Effector memory CD4-positive, alpha-beta T cell (primary cell): ENCODE measurements around the gene NEU1.
A peak's percentile ranks its signal among the peaks of the same experiment; 100 is the strongest.
"Not testable (repeated sequence)": the region's sequence is repeated elsewhere in the genome, so short reads cannot be mapped to it uniquely, and the experiment has no call there.

Experiments
- DNase-seq, 3 donors: peaks; one replicate each; pipeline ENCODE4 v3.0.0-alpha.2; 2020
- H3K27ac ChIP-seq: 2 replicates; pipeline ENCODE4 v1.7.0; 2013; ENCODE audit warnings: mild to moderate bottlenecking, low read length, moderate library complexity; ENCODE audit not compliant: insufficient read depth, poor library complexity, severe bottlenecking
- H3K27me3 ChIP-seq: replicated peaks from 2 replicates; pipeline ENCODE4 v1.7.0; 2013; ENCODE audit warnings: mild to moderate bottlenecking, low read length; ENCODE audit not compliant: insufficient read depth, control insufficient read depth, poor library complexity, severe bottlenecking
- H3K36me3 ChIP-seq: 2 replicates; pipeline ENCODE4 v1.7.0; 2013; ENCODE audit warnings: mild to moderate bottlenecking, low read length, moderate library complexity; ENCODE audit not compliant: control insufficient read depth, insufficient read depth
- H3K4me1 ChIP-seq: 2 replicates; pipeline ENCODE4 v1.7.0; 2013; ENCODE audit warnings: low read length, mild to moderate bottlenecking; ENCODE audit not compliant: control insufficient read depth, insufficient read depth, poor library complexity, severe bottlenecking
- H3K4me3 ChIP-seq: 2 replicates; pipeline ENCODE4 v1.7.0; 2013; ENCODE audit warnings: low read length, low read depth, mild to moderate bottlenecking; ENCODE audit not compliant: insufficient read depth, poor library complexity, severe bottlenecking
- H3K9me3 ChIP-seq: 2 replicates; pipeline ENCODE4 v1.7.0; 2013; ENCODE audit warnings: mild to moderate bottlenecking, low read length, moderate library complexity; ENCODE audit not compliant: control insufficient read depth
- total RNA-seq, 3 donors: gene quantifications; one replicate each; lab custom pipeline; 2026; lab: John Stamatoyannopoulos, UW

The NEU1 gene
- 137 to 437 (median 346) reads per million in 3 donors for total RNA-seq

DNA sequence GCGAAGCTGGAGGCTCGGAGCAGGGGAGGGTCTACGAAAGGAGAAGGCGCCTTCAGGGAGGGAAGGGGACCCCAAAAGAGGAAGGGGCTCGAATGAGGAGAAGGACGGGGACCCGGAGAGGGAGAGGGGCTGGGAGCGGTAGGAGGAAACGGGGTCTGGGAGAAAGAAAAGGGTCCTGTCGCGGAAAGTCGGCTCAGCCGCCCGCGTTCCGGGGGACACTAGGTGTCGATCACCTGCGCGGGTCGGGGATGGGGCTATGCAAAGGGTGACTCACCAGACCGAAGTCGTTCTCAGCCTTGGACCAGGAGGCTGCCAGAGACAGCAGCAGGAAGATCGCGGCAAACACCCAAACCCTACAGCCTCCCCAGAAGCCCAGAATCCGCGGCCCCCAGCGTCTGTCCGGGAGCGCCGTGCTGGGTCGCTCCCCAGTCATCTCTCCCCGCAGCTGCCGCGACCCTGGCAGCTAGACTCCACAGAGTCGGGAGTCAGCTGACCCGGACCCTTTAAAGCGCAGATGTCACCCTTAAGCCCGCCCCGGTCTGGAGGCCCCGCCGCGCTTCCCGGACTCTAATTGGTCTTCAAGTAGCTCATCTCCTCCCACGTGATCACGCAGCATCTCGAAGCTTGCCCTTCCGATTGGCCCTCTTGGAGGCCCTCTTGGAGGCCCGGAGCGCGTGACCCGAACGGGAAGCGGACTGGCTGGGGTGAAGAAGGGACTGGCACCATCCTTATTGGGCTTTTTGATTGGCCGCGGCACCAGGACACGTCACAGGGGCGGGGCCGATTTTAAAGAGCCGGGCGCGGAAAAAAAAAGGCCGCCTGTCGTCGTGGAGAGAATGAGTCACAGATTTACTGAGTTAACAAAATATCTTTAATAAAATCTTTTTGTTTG is at the start of gene NEU1:
TSS of gene NEU1 (minus strand) at position 478 of the 892 bp plus-strand sequence. CDS start at position 433, 45 bp downstream.
- H3K9me3 ChIP-seq: no peaks in the 10 kb centered on the region
- peak within 1 kb of the TSS; percentile 78 for H3K4me3 ChIP-seq
- DNase-seq: peak; percentile 100
- peaks cover 17% of the 10 kb centered on the region for H3K36me3 ChIP-seq
- H3K4me1 ChIP-seq: peaks cover 16% of the 10 kb centered on the region
- no peaks in the 10 kb centered on the region for H3K27me3 ChIP-seq
- H3K27ac ChIP-seq: peak within 1 kb of the TSS; percentile 89

DNA sequence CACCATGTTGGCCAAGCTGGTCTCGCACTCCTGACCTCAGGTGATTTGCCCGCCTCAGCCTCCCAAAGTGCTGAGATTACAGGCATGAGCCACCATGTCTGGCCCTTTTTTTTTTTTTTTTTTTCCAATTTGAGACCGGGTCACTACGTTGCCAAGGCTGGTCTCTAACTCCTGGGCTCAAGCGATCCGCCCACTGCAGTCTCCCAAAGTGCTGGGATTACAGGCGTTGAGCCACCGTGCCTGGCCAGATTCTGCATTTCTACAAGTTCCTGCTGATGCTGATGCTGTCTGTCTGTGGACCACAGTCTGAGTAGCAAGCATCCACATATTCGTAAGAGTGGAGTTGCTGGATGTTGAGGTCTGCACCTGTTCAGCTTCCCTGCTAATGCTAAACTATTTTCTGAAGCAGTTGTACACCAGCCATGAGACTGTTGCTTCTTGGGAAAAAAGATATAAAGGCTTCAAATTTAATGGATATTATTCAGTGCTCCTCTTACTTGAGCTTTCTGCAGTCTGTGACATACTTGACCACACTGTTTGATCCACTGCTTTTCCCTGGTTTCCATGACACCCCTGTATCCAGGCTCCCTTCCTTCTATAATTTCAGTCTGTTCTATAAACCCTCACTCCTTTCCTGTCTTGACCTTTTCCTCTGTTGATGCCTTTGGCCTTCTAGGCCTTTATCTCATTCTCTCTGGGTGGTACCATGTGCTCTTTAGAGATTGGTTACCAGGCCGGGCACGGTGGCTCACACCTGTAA is 49.4 kb upstream of the NEU1 start:
- no peaks in the 10 kb centered on the region for H3K4me1 ChIP-seq
- no peaks in the 10 kb centered on the region for H3K36me3 ChIP-seq
- no peak for DNase-seq
- H3K27ac ChIP-seq: no peak overlapping the region
- H3K27me3 ChIP-seq: no peaks in the 10 kb centered on the region
- no peaks in the 10 kb centered on the region for H3K9me3 ChIP-seq
- H3K4me3 ChIP-seq: no peak overlapping the region

DNA sequence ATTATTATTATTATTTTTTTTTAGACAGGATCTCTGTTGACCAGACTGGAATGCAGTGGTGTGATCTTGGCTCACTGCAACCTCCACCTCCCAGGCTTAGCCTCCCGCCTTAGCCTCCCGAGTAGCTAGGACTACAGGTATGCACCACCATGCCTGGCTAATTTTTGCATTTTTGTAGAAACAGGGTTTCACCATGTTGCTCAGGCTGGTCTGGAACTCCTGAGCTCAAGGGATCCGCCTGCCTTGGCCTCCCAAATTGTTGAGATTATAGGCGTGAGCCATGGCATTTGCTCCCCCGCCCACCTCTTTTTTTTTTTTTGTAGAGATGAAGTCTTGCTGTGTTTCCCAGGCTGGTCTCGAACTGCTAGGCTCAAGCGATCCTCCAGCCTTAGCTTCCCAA is 46.7 kb upstream of the NEU1 start:
- not testable (repeated sequence) for H3K4me3 ChIP-seq, H3K27ac ChIP-seq, H3K9me3 ChIP-seq, H3K4me1 ChIP-seq, H3K27me3 ChIP-seq, DNase-seq, H3K36me3 ChIP-seq

DNA sequence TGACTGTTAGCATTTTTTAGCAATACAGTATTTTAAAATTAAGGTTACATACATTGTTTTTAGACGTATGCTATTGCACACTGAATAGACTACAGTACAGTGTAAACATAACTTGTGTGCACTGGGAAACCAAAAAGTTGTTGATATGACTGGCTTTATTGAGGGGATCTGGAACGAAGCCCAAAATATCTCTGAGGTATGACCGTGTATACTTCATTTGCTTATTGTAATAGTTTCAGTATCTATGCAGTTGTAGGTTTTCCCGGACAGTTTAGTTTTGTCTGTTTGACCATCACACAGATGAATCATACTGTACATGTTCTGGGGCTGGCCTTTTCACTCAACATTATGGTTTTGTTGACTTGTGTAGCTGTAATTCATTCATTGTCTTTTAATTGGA is 46.2 kb upstream of the NEU1 start:
- H3K4me1 ChIP-seq: no peaks in the 10 kb centered on the region
- no peaks in the 10 kb centered on the region for H3K36me3 ChIP-seq
- DNase-seq: no peak
- no peaks in the 10 kb centered on the region for H3K27me3 ChIP-seq
- no peaks in the 10 kb centered on the region for H3K9me3 ChIP-seq
- H3K4me3 ChIP-seq: no peak overlapping the region
- H3K27ac ChIP-seq: no peak overlapping the region

DNA sequence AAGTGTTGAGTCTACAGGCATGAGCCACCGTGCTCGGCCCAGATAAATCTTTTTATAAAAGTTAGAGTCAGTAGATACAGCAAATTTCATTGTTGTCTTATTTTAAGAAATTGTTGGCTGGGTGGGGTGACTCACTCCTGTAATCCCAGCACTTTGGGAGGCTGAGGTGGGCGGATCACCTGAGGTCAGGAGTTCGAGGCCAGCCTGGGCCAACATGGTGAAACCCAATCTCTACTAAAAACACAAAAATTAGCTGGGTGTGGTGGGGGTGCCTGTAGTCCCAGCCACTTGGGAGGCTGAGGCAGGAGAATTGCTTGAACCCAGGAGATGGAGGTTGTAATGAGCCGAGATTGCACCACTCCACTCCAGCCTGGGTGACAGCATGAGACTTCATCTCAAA is 45.6 kb upstream of the NEU1 start:
- not testable (repeated sequence) for H3K9me3 ChIP-seq, H3K27ac ChIP-seq, DNase-seq, H3K4me1 ChIP-seq, H3K4me3 ChIP-seq, H3K27me3 ChIP-seq, H3K36me3 ChIP-seq

DNA sequence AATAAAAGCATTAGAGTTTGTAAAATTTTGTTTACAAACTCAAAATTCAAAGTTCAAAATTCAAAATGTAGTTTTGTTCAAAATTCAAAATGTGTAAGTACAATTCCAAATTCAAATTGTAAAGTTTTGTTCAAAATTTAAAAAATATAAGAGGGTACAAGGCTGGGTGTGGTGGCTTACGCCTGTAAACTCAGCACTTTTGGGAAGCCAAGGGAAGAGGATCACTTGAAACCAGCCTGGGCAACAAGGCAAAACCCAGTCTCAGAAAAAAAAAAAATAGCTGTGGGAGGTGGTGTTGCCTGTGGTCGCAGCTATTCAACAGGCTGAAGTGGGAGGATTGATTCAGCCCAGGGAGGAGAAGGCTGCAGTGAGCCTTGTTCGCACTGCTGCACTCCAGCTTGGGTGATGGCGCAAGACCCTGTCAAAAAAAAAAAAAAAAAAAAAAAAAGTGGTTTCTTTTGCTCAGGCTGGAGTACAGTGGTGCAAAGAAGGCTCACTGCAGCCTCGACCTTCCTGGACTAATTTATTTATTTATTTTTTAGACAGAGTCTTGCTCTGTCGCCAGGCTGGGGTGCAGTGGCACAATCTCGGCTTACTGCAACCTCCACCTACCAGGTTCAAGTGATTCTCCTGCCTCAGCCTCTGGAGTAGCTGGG is 44.7 kb upstream of the NEU1 start:
- Histone ChIP-seq H3K36me3 (no peaks in the 10 kb centered on the region), H3K27me3 (no peaks in the 10 kb centered on the region), H3K4me1 (peaks cover 5% of the 10 kb centered on the region), H3K9me3 (no peaks in the 10 kb centered on the region), H3K4me3 (no peak overlapping the region), H3K27ac (no peak overlapping the region)
- no peak for DNase-seq

DNA sequence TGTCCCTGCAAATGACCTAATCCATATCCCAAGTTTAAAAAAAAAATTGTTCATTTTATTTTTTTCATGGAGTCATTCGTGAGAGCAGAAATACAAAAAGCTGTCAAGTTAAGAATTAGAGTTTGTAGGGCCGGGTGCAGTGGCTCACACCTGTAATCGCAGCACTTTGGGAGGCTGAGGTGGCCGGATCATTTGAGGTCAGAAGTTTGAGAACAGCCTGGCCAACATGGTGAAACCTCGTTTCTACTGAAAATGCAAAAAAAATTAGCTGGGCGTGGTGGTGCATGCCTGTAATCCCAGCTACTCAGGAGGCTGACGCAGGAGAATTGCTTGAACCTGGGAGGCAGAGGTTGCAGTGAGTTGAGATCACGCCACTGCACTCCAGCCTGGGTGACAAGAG is 44.1 kb upstream of the NEU1 start:
- not testable (repeated sequence) for H3K4me1 ChIP-seq

DNA sequence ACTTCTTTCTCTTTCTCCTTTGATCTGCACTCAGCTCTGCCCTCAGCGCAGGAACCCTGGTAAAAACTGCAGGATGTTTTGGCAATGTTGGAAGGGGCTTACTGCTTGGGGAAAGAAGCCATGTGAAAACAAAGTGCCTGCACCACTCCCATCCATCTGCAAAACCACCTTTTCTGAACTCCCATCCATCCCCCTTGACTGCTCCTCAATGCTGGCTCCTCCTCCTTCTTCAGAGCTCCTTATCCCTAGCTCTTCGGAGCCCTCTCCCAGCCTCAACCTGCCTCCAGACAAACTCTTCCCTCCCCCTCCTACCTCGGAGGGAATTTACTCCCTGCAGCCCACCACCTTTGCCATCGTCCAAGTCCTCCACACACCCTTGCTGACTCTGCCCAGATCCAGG is 43.5 kb upstream of the NEU1 start:
- Histone ChIP-seq H3K27me3 (no peaks in the 10 kb centered on the region), H3K4me3 (no peak overlapping the region), H3K36me3 (no peaks in the 10 kb centered on the region), H3K9me3 (no peaks in the 10 kb centered on the region), H3K4me1 (peaks cover 5% of the 10 kb centered on the region), H3K27ac (no peak overlapping the region)
- DNase-seq: no peak

More for the DNA sequence above, 44.1 kb upstream of the NEU1 start:
- DNase-seq, H3K4me3 ChIP-seq, H3K36me3 ChIP-seq, H3K9me3 ChIP-seq, H3K27ac ChIP-seq, H3K27me3 ChIP-seq: not testable (repeated sequence)

DNA sequence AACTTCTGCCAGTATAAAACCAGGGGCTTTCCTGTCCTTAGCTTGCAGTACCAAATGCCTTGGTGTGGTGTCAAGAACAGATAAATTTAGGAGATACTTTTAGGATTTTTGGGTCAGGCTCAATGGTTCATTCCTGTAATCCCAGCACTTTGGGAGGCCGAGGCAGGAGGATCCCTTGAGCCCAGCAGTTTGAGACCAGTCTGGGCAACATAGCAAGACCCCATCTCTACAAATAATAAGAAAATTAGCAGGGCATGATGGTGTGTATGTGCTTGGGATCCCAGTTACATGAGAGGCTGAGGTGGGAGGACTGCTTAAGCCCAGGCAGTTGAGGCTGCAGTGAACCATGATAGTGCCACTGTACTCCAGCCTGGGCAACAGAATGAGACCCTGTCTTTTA is 42.4 kb upstream of the NEU1 start:
- Histone ChIP-seq H3K9me3 (no peaks in the 10 kb centered on the region), H3K27me3 (no peaks in the 10 kb centered on the region), H3K27ac (no peak overlapping the region), H3K36me3 (no peaks in the 10 kb centered on the region), H3K4me3 (no peak overlapping the region), H3K4me1 (peaks cover 5% of the 10 kb centered on the region)
- DNase-seq: no peak
